Upper lobe of right lung (tissue), 1 donor: ENCODE data around the gene C2orf80. TPM values are rescaled to one million over a fixed set of nuclear protein-coding genes. Genes with fewer than 3 reads are reported as not detected.

Source experiments
- ATAC-seq: fragments of 200-7000 bp; cut with Tn5 transposase; one replicate; pipeline ENCODE4 v1.9.1; 2020; ENCODE audit warnings: mild to moderate bottlenecking, moderate library complexity
- DNase-seq: peaks from one replicate; pipeline ENCODE4 v3.0.0-alpha.2; 2020
- H3K27ac ChIP-seq: fragments of 200-600 bp; one replicate; pipeline ENCODE4 v1.8.0; 2022
- H3K27me3 ChIP-seq: fragments of 200-600 bp; one replicate; pipeline ENCODE4 v1.8.0; 2022; ENCODE audit warnings: mild to moderate bottlenecking
- H3K36me3 ChIP-seq: fragments of 200-600 bp; one replicate; pipeline ENCODE4 v1.8.0; 2022
- H3K4me1 ChIP-seq: fragments of 200-600 bp; one replicate; pipeline ENCODE4 v1.8.0; 2022
- H3K4me3 ChIP-seq: fragments of 200-600 bp; one replicate; pipeline ENCODE4 v1.8.0; 2022; ENCODE audit warnings: mild to moderate bottlenecking
- H3K9me3 ChIP-seq: fragments of 200-600 bp; one replicate; pipeline ENCODE4 v1.8.0; 2022
- CTCF ChIP-seq: fragments of 200-600 bp; IDR thresholded peaks from one replicate; pipeline ENCODE4 v1.8.0; 2022; ENCODE audit warnings: antibody characterized with exemption
- intact Hi-C: fragments of 100-400 bp; cut with DNase I; formaldehyde crosslinking; loops from one replicate; pipeline ENCODE4 v1.11.0; 2022
- total RNA-seq: library from RNA; stranded (reverse); fragmentation: NEBNext Ultra II Directional; extraction: Animal tissue kit (Norgen Biotek cat#: 25700); gene quantifications from one replicate; pipeline ENCODE4 v1.2.1, GENCODE V29; 2021
- donor health status: DM: no; HTN: yes; CAD: no; lungs with severe emphysema.

Gene C2orf80
- total RNA-seq, 1 donor from 2014 or later: not detected

- H3K27me3 ChIP-seq: no peaks in the 10 kb centered on the region
- ATAC-seq (no peak), DNase-seq (no peak)
- no peak overlapping the region for H3K27ac ChIP-seq
- no peaks in the 10 kb centered on the region for H3K9me3 ChIP-seq
- H3K36me3 ChIP-seq: no peaks in the 10 kb centered on the region
- no peak overlapping the region for H3K4me3 ChIP-seq
- no peak for TF ChIP-seq CTCF
- H3K4me1 ChIP-seq: no peaks in the 10 kb centered on the region
- intact Hi-C loops: no loop called here
These were observed 53.1 kb downstream of the C2orf80 start for GRCh38 chr2:208136716-208137094.

GRCh38 chr2:208135794-208136715 is 53.8 kb downstream of the C2orf80 start:
- intact Hi-C loops: no loop called here
- ATAC-seq: peak; percentile 13
- DNase-seq: no peak
- TF ChIP-seq CTCF: no peak
- Histone ChIP-seq H3K36me3 (no peaks in the 10 kb centered on the region), H3K27me3 (no peaks in the 10 kb centered on the region), H3K4me1 (no peaks in the 10 kb centered on the region), H3K27ac (no peak overlapping the region), H3K9me3 (no peaks in the 10 kb centered on the region), H3K4me3 (no peak overlapping the region)

GRCh38 chr2:208134928-208135586 is 54.8 kb downstream of the C2orf80 start:
- Histone ChIP-seq H3K27me3 (no peaks in the 10 kb centered on the region), H3K36me3 (no peaks in the 10 kb centered on the region), H3K27ac (no peak overlapping the region), H3K4me1 (no peaks in the 10 kb centered on the region), H3K9me3 (no peaks in the 10 kb centered on the region), H3K4me3 (no peak overlapping the region)
- intact Hi-C loops: no loop called here
- ATAC-seq: peak; percentile 22
- DNase-seq: no peak
- TF ChIP-seq CTCF: no peak

- Histone ChIP-seq H3K36me3 (no peaks in the 10 kb centered on the region), H3K27ac (no peak overlapping the region), H3K4me3 (no peak overlapping the region), H3K9me3 (no peaks in the 10 kb centered on the region), H3K27me3 (peaks cover 5% of the 10 kb centered on the region), H3K4me1 (no peaks in the 10 kb centered on the region)
- ATAC-seq (no peak), DNase-seq (no peak)
- intact Hi-C loops: no loop called here
- TF ChIP-seq CTCF: no peak
These were observed 59.1 kb downstream of the C2orf80 start for GRCh38 chr2:208130712-208131110.

GRCh38 chr2:208129744-208130711 is 59.8 kb downstream of the C2orf80 start, which contains the start of gene CRYGC:
Gene CRYGC (minus strand): TSS chr2:208129828. CDS start chr2:208129792, 36 bp downstream.
- Histone ChIP-seq H3K4me3 (no peak within 1 kb of the TSS), H3K27me3 (peaks cover 9% of the 10 kb centered on the region), H3K36me3 (no peaks in the 10 kb centered on the region), H3K4me1 (no peaks in the 10 kb centered on the region), H3K9me3 (no peaks in the 10 kb centered on the region), H3K27ac (no peak within 1 kb of the TSS)
- intact Hi-C loops: no loop called here
- DNase-seq (no peak), ATAC-seq (no peak)
- no peak for TF ChIP-seq CTCF
